Measurements from ENCODE around the gene HAGHL. TPM values are rescaled to one million over a fixed set of nuclear protein-coding genes. Genes with fewer than 3 reads are reported as not detected.
A peak's percentile ranks its signal among the peaks of the same experiment; 100 is the strongest.

Gene HAGHL
- total RNA-seq, 1 donor from 2014 or later, result 1.0 TPM

GRCh38 chr16:730666-731509 is 4.0 kb downstream of the HAGHL start:
- H3K79me2 ChIP-seq (ENCODE audit: low read depth), result no peaks in the 10 kb centered on the region
- peaks cover 16% of the 10 kb centered on the region for H4K20me1 ChIP-seq (ENCODE audit: low read depth)
- Mint-ChIP-seq H3K4me3 (no peak overlapping the region), H3K27ac (no peak overlapping the region), H3K27me3 (ENCODE audit: insufficient read depth, low read depth) (peaks cover 4% of the 10 kb centered on the region), H3K9me3 (no peaks in the 10 kb centered on the region), H3K36me3 (peaks cover 2% of the 10 kb centered on the region), H3K4me1 (no peaks in the 10 kb centered on the region)
- no peaks in the 10 kb centered on the region for H3K9me3 ChIP-seq (ENCODE audit: low read depth)
- H3K27me3 ChIP-seq, result peaks cover 37% of the 10 kb centered on the region
- DNase-seq (ENCODE audit: low spot score), result peak; percentile 1
- no peak overlapping the region for H2AFZ ChIP-seq (replicated peaks)
- peaks cover 8% of the 10 kb centered on the region for H3K4me1 ChIP-seq
- no peak overlapping the region for H3K9ac ChIP-seq
- no peak overlapping the region for H3K4me3 ChIP-seq
- no peaks in the 10 kb centered on the region for H3K36me3 ChIP-seq
- H3F3A ChIP-seq (ENCODE audit: low read depth), result peaks cover 27% of the 10 kb centered on the region
- TF ChIP-seq EZH2phosphoT487 (IDR thresholded peaks at IDR 0.05) (no peak), CTCF (IDR thresholded peaks at IDR 0.05) (no peak), EZH2 (IDR thresholded peaks at IDR 0.05) (no peak)
- no peak overlapping the region for H3K4me2 ChIP-seq
- no peak overlapping the region for H3K27ac ChIP-seq

- TF ChIP-seq CTCF (IDR thresholded peaks at IDR 0.05), result no peak
- no peak for TF ChIP-seq EZH2 (IDR thresholded peaks at IDR 0.05)
- TF ChIP-seq EZH2phosphoT487 (IDR thresholded peaks at IDR 0.05), result no peak
- Histone ChIP-seq H3K36me3 (no peaks in the 10 kb centered on the region), H4K20me1 (ENCODE audit: low read depth) (peaks cover 7% of the 10 kb centered on the region), H3K9me3 (ENCODE audit: low read depth) (no peaks in the 10 kb centered on the region), H3K4me2 (no peak overlapping the region), H3K9ac (no peak overlapping the region), H3K79me2 (ENCODE audit: low read depth) (no peaks in the 10 kb centered on the region), H3F3A (ENCODE audit: low read depth) (peaks cover 14% of the 10 kb centered on the region), H3K27ac (no peak overlapping the region), H3K27me3 (peaks cover 22% of the 10 kb centered on the region), H3K4me1 (peaks cover 5% of the 10 kb centered on the region), H2AFZ (replicated peaks) (no peak overlapping the region), H3K4me3 (no peak overlapping the region)
- H3K27me3 Mint-ChIP-seq (ENCODE audit: insufficient read depth, low read depth), result peaks cover 3% of the 10 kb centered on the region
- H3K36me3 Mint-ChIP-seq, result peaks cover 2% of the 10 kb centered on the region
- H3K27ac Mint-ChIP-seq, result no peak overlapping the region
- DNase-seq (ENCODE audit: low spot score), result no peak
- no peaks in the 10 kb centered on the region for H3K9me3 Mint-ChIP-seq
- no peaks in the 10 kb centered on the region for H3K4me1 Mint-ChIP-seq
- H3K4me3 Mint-ChIP-seq, result no peak overlapping the region
Measured at GRCh38 chr16:732332-732731, 5.4 kb downstream of the HAGHL start.

GRCh38 chr16:732936-733335 is 6.0 kb downstream of the HAGHL start:
- no peak for DNase-seq (ENCODE audit: low spot score)
- Histone ChIP-seq H3K9ac (no peak overlapping the region), H4K20me1 (ENCODE audit: low read depth) (peaks cover 4% of the 10 kb centered on the region), H3F3A (ENCODE audit: low read depth) (peaks cover 8% of the 10 kb centered on the region), H3K79me2 (ENCODE audit: low read depth) (no peaks in the 10 kb centered on the region), H3K4me3 (no peak overlapping the region), H3K27me3 (peaks cover 16% of the 10 kb centered on the region), H3K27ac (no peak overlapping the region), H2AFZ (replicated peaks) (no peak overlapping the region), H3K9me3 (ENCODE audit: low read depth) (no peaks in the 10 kb centered on the region), H3K4me2 (no peak overlapping the region), H3K4me1 (no peaks in the 10 kb centered on the region), H3K36me3 (no peaks in the 10 kb centered on the region)
- no peak for TF ChIP-seq EZH2 (IDR thresholded peaks at IDR 0.05)
- no peak for TF ChIP-seq EZH2phosphoT487 (IDR thresholded peaks at IDR 0.05)
- no peak for TF ChIP-seq CTCF (IDR thresholded peaks at IDR 0.05)
- Mint-ChIP-seq H3K27ac (no peak overlapping the region), H3K9me3 (no peaks in the 10 kb centered on the region), H3K4me1 (no peaks in the 10 kb centered on the region), H3K27me3 (ENCODE audit: insufficient read depth, low read depth) (no peaks in the 10 kb centered on the region), H3K4me3 (no peak overlapping the region), H3K36me3 (peaks cover 5% of the 10 kb centered on the region)
